Measurements from ENCODE around the gene ABCA4. TPM values are rescaled to one million over a fixed set of nuclear protein-coding genes. Genes with fewer than 3 reads are reported as not detected.
A peak's percentile ranks its signal among the peaks of the same experiment; 100 is the strongest.

Gene ABCA4
- total and polyA plus RNA-seq, 7 donors = 0.14 to 1.1 (median 0.16) TPM; not detected in 2

DNA sequence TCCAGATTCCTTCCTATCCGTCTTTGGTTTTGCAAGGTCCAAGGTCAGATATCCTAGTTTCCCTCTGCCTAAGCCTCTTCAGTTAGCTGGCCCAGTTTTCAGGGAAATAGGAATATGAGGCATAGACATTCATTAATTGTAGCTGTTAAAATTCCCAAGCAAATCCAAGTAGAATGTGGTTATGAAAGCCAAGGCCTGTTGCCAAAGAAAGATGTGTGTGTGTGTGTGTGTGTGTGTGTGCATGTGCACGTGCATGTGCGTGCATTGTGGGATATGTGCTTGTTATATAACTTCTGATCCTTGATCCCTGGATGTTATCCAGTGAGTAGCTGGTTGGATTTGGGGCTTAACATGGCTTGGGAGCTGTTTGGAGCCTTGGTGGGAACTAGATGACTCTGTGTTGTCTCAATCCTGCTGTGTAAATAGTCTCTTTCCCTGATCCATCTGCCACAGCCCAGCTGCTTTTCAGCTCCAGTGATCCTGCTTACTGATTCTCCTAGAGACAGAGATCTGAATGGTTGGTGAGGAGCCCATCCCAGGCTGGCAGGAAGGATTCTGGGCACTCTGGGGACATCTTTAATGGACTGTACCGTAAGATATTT lies 141.1 kb downstream of the ABCA4 start:
- intact Hi-C loops (cut with DNase I) = no loop called here
- no peaks in the 10 kb centered on the region for H3K9me3 ChIP-seq
- DNase-seq = peak; percentile 80
- H3K27me3 ChIP-seq = no peaks in the 10 kb centered on the region
- peak overlapping the region in 3 of 4 donors; percentile 46 to 62 (median 62) for H3K27ac ChIP-seq
- H3K4me3 ChIP-seq = no peak overlapping the region
- peaks cover 0 to 19% (median 10%) of the 10 kb centered on the region in 4 donors for H3K4me1 ChIP-seq
- TF ChIP-seq EP300 (IDR thresholded peaks at IDR 0.05) (no peak), POLR2AphosphoS5 (IDR thresholded peaks at IDR 0.05) (peak in 3 of 4 donors; percentile 28 to 54 (median 40))
- H3K36me3 ChIP-seq = no peaks in the 10 kb centered on the region
- 29 to 51% methylated on average over 4 of the region's 4 CpGs for WGBS, 2 donors

DNA sequence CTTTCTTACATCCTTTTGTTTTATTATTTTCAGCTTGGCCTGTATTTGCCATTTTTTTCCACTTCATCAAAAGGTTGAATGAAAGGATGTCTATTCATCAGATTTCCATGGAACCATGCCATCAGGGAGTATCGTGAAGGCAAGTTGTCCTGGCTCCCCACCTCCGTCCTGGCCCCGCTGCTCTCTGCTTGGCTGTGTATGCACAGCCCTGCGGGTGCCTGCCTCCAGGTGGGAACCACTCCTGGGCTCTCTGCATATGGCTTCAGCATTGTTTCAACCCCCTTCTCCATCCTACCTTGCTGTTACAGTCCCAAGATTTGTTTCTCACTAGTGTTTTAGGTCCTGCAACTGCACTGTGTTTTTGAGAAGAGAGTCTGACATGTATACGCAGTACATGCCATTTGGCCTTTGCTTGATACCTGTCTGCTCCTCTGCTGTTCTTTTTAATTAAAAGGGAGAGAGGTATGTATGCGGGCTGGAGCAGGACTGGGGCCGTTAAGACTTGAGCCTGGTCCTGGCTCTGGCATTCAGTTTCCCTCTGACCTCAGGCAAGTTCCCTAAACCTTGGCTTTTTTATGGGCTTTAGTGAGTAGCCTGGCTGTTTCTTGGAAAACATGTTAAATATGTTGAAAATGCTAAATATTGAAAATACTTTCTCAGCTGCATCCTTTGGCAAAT lies 141.8 kb downstream of the ABCA4 start:
- intact Hi-C loops (cut with DNase I) = no loop called here
- WGBS, 2 donors = 78 to 89% methylated on average over 7 of the region's 7 CpGs
- H3K27ac ChIP-seq = peak overlapping the region in 3 of 4 donors; percentile 46 to 62 (median 62)
- no peaks in the 10 kb centered on the region for H3K27me3 ChIP-seq
- H3K4me1 ChIP-seq = peaks cover 0 to 19% (median 10%) of the 10 kb centered on the region in 4 donors
- no peak overlapping the region for H3K4me3 ChIP-seq
- DNase-seq = no peak
- no peaks in the 10 kb centered on the region for H3K9me3 ChIP-seq
- no peaks in the 10 kb centered on the region for H3K36me3 ChIP-seq
- TF ChIP-seq EP300 (IDR thresholded peaks at IDR 0.05) (no peak), POLR2AphosphoS5 (IDR thresholded peaks at IDR 0.05) (no peak)

DNA sequence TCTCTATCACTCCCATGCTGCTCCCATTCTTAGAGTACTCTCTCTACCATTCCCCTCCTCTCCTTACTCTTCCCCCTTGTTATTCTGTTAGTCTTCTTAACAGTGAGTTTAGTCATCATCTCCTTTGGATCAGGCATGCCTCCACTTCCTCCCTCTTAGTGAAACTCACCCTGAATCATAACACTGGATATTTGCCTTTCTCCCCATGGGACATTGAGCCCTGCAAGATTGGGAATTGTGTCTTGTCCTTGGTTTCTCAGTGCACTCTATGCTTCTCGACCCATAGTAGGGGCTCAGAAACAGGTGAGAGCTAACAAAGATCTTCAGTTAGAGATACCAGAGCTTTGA lies 143.4 kb downstream of the ABCA4 start:
- Histone ChIP-seq H3K4me1 (peaks cover 0 to 19% (median 10%) of the 10 kb centered on the region in 4 donors), H3K9me3 (no peaks in the 10 kb centered on the region), H3K36me3 (no peaks in the 10 kb centered on the region), H3K27me3 (no peaks in the 10 kb centered on the region), H3K27ac (no peak overlapping the region), H3K4me3 (no peak overlapping the region)
- intact Hi-C loops (cut with DNase I) = no loop called here
- 88 to 91% methylated on average over 1 of the region's 1 CpG for WGBS, 2 donors
- DNase-seq = no peak
- TF ChIP-seq POLR2A (IDR thresholded peaks at IDR 0.05) = no peak

DNA sequence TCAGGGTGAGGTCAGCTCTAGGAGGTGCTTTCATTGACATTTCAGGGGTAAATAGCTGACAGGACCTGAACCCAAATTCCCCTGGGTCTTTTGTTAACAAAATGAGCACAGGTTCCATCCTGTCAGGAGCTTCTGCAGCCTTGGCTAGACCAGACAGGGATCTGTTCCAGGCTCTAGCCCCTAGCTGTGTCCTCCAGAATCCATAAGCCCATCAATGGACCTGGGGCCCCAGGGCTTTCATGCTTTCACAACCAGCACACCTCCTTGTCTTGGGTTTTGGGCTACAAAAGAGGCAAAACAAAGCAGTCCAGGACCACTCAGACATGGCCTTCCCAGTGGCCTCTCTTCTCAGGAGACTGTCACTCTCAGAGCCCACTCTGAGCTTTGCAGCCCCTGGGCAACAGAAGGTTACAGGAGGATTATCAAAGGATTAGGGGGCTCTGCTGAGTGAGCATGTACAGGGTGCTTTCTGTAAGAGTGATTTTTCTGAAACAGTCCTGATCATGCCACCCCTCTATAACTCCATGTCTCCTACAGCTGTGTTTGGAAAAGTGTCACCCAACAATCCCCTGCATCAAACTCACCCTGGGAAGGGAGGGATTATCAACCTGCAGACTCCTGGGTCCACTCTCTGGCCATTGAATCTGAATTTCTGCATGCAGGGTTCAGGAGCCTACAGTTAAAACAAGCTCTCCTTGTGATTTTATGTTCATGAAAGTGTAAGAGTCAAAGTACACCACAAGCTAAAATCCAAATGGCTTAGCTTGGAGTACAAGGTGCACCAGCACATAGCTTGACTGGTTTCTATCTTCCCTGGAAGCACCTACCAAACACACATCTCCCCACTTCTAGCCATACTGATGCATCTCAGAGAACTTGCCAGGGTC lies 144.0 kb downstream of the ABCA4 start:
- TF ChIP-seq POLR2AphosphoS5 (IDR thresholded peaks at IDR 0.05) = no peak
- TF ChIP-seq EP300 (IDR thresholded peaks at IDR 0.05) = no peak
- TF ChIP-seq POLR2A (IDR thresholded peaks at IDR 0.05) = no peak
- TF ChIP-seq, protein P1, sequence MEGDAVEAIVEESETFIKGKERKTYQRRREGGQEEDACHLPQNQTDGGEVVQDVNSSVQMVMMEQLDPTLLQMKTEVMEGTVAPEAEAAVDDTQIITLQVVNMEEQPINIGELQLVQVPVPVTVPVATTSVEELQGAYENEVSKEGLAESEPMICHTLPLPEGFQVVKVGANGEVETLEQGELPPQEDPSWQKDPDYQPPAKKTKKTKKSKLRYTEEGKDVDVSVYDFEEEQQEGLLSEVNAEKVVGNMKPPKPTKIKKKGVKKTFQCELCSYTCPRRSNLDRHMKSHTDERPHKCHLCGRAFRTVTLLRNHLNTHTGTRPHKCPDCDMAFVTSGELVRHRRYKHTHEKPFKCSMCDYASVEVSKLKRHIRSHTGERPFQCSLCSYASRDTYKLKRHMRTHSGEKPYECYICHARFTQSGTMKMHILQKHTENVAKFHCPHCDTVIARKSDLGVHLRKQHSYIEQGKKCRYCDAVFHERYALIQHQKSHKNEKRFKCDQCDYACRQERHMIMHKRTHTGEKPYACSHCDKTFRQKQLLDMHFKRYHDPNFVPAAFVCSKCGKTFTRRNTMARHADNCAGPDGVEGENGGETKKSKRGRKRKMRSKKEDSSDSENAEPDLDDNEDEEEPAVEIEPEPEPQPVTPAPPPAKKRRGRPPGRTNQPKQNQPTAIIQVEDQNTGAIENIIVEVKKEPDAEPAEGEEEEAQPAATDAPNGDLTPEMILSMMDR (IDR thresholded peaks at IDR 0.05) = no peak
- intact Hi-C loops (cut with DNase I) = no loop called here
- no peak for DNase-seq

DNA sequence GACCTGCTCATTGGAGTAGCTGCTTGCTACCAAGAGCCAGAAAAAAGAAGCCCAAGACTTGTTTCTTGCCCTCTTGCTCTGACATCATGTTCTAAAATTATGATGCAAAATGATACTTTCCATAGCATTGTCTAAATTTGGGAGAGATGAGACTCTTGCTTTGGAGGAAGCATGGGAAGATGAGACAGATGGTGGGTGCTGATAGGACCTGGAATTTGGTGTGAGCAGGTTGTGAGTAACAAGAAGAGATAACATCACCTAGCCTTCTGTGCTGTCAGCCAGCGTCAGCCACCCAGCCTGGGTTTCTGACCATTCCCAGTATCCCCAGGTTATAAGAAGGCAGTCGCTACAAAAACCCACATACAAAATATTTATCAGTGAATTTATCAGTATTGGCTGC lies 144.7 kb downstream of the ABCA4 start:
- H3K4me1 ChIP-seq = peaks cover 0 to 19% (median 10%) of the 10 kb centered on the region in 4 donors
- DNase-seq = no peak
- TF ChIP-seq EP300 (IDR thresholded peaks at IDR 0.05) (no peak), POLR2A (IDR thresholded peaks at IDR 0.05) (no peak), POLR2AphosphoS5 (IDR thresholded peaks at IDR 0.05) (no peak)
- TF ChIP-seq, protein P1 (IDR thresholded peaks at IDR 0.05) = no peak
- intact Hi-C loops (cut with DNase I) = no loop called here
- H3K9me3 ChIP-seq = no peaks in the 10 kb centered on the region
- H3K27me3 ChIP-seq = no peaks in the 10 kb centered on the region
- 69 to 96% methylated on average over 2 of the region's 2 CpGs for WGBS, 2 donors
- no peaks in the 10 kb centered on the region for H3K36me3 ChIP-seq
- no peak overlapping the region for H3K27ac ChIP-seq
- no peak overlapping the region for H3K4me3 ChIP-seq

More for the DNA sequence above, 144.0 kb downstream of the ABCA4 start:
- Histone ChIP-seq H3K4me1 (peaks cover 0 to 19% (median 10%) of the 10 kb centered on the region in 4 donors), H3K4me3 (no peak overlapping the region), H3K9me3 (no peaks in the 10 kb centered on the region), H3K36me3 (no peaks in the 10 kb centered on the region), H3K27ac (no peak overlapping the region), H3K27me3 (no peaks in the 10 kb centered on the region)

DNA sequence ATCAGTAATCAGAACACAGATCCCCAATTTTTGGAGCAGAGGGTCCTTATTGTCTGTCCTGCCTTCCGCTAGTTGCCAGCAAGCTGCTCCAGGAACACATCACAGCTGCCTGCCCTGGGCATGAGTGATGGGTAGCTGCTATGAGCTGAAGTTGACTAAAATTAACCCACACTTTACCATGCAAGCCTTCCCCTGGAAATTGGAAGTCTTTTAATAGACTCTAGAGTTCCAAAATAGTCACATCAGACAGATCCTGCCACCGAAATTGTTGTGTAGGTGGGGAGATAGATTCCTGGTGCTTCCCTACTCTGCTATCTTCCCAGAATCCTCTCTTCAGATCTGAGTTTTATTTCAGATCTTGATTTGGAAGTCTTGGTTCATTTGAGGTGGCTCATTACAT lies 148.6 kb downstream of the ABCA4 start:
- no peak for TF ChIP-seq POLR2A (IDR thresholded peaks at IDR 0.05)
- TF ChIP-seq, protein P1 (IDR thresholded peaks at IDR 0.05) = no peak
- intact Hi-C loops (cut with DNase I) = no loop called here

More for the DNA sequence above, 148.6 kb downstream of the ABCA4 start:
- no peaks in the 10 kb centered on the region for H3K4me1 ChIP-seq
- no peak for DNase-seq
- H3K9me3 ChIP-seq = no peaks in the 10 kb centered on the region
- no peaks in the 10 kb centered on the region for H3K36me3 ChIP-seq
- H3K27me3 ChIP-seq = no peaks in the 10 kb centered on the region
- H3K27ac ChIP-seq = no peak overlapping the region
- H3K4me3 ChIP-seq = no peak overlapping the region
- WGBS, 2 donors = 78 to 88% methylated on average over 2 of the region's 2 CpGs
